Dendritic cell treated with granulocyte-macrophage colony-stimulating factor and Interleukin-4, amounts not matched to agents 40 ng/mL and 50 ng/mL, for 4 days (primary cell): Measurements from ENCODE around the gene KLHDC7B.

Source experiments
- H3K27ac Mint-ChIP-seq: one replicate; pipeline ENCODE4 v1.8.0; 2022; ENCODE audit warnings: mild to moderate bottlenecking, mixed read lengths
- H3K27me3 Mint-ChIP-seq: one replicate; pipeline ENCODE4 v1.8.0; 2022; ENCODE audit warnings: mild to moderate bottlenecking, mixed read lengths
- H3K36me3 Mint-ChIP-seq: one replicate; pipeline ENCODE4 v1.8.0; 2022; ENCODE audit warnings: low read depth, mixed read lengths
- H3K4me1 Mint-ChIP-seq: one replicate; pipeline ENCODE4 v1.8.0; 2022; ENCODE audit warnings: low read depth, mixed read lengths
- H3K4me3 Mint-ChIP-seq: one replicate; pipeline ENCODE4 v1.8.0; 2022; ENCODE audit warnings: mild to moderate bottlenecking, moderate library complexity, mixed read lengths
- H3K9me3 Mint-ChIP-seq: one replicate; pipeline ENCODE4 v1.8.0; 2022; ENCODE audit warnings: mixed read lengths
- intact Hi-C: fragments of 100-400 bp; cut with micrococcal nuclease; formaldehyde crosslinking; loops from one replicate; pipeline ENCODE4 v1.15.0; 2022

KLHDC7B gene

GRCh38 chr22:50542416-50542927 lies 3.2 kb upstream of the KLHDC7B start:
- peak overlapping the region; percentile 70 for H3K4me3 Mint-ChIP-seq
- H3K9me3 Mint-ChIP-seq, result no peaks in the 10 kb centered on the region
- intact Hi-C loops, result loop anchor here (1.0 kb wide), 1 partner anchor 10 kb away; no protein-coding TSS in a partner anchor
- H3K27ac Mint-ChIP-seq, result peak overlapping the region; percentile 95
- H3K27me3 Mint-ChIP-seq, result peaks cover 10% of the 10 kb centered on the region
- H3K4me1 Mint-ChIP-seq, result peaks cover 53% of the 10 kb centered on the region
- H3K36me3 Mint-ChIP-seq, result peaks cover 18% of the 10 kb centered on the region

GRCh38 chr22:50544078-50544745 lies 1.5 kb upstream of the KLHDC7B start:
- peaks cover 42% of the 10 kb centered on the region for H3K4me1 Mint-ChIP-seq
- intact Hi-C loops, result loop anchor here (1.0 to 2.0 kb wide), 3 partner anchors 17 to 77 kb away; partner anchors contain the start of gene SYCE3

DNA sequence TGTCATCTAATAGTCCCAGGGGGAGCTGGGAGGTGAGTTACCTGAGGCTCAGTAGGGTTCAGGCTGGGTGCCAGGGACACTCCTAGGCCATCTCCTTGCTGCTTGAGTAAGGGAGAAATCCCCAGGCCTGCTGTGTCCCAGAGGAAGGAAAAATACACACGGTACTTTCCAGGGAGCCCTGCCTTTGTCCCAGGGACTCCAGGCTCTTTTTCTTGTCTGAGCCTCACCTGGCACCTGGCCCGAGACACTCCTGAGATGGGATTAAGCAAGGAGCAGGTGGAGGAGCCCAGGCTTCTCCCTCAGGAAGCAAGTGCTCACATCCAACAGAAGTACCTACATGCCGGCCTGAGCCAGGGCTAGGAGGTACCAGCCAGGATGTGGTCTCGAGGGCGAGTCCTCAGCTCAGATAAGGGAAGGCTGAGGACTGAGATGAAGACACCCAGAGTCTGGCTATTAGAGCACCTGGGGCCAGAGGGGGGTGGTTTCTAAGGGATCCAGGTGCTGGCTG lies 899 bp upstream of the KLHDC7B start:
- intact Hi-C loops, result loop anchor here (1.0 to 2.0 kb wide), 3 partner anchors 18 to 76 kb away; partner anchors contain the start of gene SYCE3
- no peak overlapping the region for H3K4me3 Mint-ChIP-seq
- H3K27ac Mint-ChIP-seq, result peak overlapping the region; percentile 95
- H3K27me3 Mint-ChIP-seq, result peaks cover 25% of the 10 kb centered on the region
- peaks cover 45% of the 10 kb centered on the region for H3K4me1 Mint-ChIP-seq
- H3K9me3 Mint-ChIP-seq, result no peaks in the 10 kb centered on the region
- peaks cover 8% of the 10 kb centered on the region for H3K36me3 Mint-ChIP-seq

More at GRCh38 chr22:50544078-50544745, 1.5 kb upstream of the KLHDC7B start:
- Mint-ChIP-seq H3K27ac (peak overlapping the region; percentile 95), H3K27me3 (peaks cover 20% of the 10 kb centered on the region), H3K9me3 (no peaks in the 10 kb centered on the region), H3K36me3 (peaks cover 8% of the 10 kb centered on the region), H3K4me3 (peak overlapping the region; percentile 60)

DNA sequence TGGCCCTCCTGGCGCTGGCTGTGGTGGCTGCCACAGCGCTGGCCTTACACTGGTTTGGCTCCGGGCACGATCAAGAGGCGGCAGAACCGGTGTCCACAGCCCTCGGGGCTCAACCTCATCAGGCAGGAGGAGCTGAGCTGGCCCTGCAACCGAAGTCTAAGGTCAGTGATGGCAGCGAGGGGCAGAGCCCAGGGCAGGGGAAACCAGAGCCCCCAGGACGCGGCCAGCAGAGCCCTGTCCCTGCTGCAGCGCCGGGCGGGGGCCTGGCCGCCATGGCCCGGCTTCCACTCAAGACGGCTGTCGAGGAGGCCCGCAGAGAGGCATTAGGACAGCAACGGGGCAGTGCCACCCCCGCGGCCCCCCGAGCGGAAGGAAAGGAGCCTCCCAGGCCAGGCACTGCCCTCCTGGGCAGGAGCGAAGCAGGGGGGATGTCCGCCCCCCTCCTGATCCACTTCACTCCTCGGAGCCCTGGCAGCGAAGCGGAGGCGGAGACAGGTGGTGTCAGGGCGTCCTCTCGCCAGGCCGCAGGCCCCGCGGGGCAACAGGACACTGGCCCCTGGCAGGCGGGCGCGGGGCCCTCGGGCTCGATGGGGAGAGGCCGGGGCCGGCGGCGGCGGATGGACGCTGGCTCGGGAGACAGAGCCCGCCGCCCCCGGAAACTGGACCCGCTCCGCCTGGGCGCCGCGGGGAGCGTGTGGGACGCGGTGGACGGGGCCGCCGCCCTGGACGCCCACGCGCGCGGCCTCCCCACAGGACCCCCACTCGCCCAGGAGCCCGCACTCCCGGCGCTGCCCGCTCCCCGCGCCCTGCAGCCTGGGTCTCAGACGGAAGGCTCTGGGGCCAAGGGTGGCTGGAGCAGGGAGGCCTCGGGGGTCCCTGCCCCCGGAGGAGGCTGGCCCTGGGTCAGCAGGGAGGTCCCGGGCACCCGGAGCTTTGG lies 895 bp downstream of the KLHDC7B start:
- no peak overlapping the region for H3K4me3 Mint-ChIP-seq
- H3K27ac Mint-ChIP-seq, result peak overlapping the region; percentile 95
- H3K27me3 Mint-ChIP-seq, result peaks cover 27% of the 10 kb centered on the region
- peaks cover 8% of the 10 kb centered on the region for H3K36me3 Mint-ChIP-seq
- H3K4me1 Mint-ChIP-seq, result peaks cover 46% of the 10 kb centered on the region
- intact Hi-C loops, result no loop called here
- no peaks in the 10 kb centered on the region for H3K9me3 Mint-ChIP-seq

- H3K4me1 Mint-ChIP-seq, result peaks cover 44% of the 10 kb centered on the region
- peak overlapping the region; percentile 64 for H3K27ac Mint-ChIP-seq
- H3K9me3 Mint-ChIP-seq, result no peaks in the 10 kb centered on the region
- peak overlapping the region; percentile 44 for H3K4me3 Mint-ChIP-seq
- H3K36me3 Mint-ChIP-seq, result peaks cover 5% of the 10 kb centered on the region
- intact Hi-C loops, result no loop called here
- H3K27me3 Mint-ChIP-seq, result peaks cover 27% of the 10 kb centered on the region
These were observed 1.7 kb downstream of the KLHDC7B start for GRCh38 chr22:50547263-50547985.

DNA sequence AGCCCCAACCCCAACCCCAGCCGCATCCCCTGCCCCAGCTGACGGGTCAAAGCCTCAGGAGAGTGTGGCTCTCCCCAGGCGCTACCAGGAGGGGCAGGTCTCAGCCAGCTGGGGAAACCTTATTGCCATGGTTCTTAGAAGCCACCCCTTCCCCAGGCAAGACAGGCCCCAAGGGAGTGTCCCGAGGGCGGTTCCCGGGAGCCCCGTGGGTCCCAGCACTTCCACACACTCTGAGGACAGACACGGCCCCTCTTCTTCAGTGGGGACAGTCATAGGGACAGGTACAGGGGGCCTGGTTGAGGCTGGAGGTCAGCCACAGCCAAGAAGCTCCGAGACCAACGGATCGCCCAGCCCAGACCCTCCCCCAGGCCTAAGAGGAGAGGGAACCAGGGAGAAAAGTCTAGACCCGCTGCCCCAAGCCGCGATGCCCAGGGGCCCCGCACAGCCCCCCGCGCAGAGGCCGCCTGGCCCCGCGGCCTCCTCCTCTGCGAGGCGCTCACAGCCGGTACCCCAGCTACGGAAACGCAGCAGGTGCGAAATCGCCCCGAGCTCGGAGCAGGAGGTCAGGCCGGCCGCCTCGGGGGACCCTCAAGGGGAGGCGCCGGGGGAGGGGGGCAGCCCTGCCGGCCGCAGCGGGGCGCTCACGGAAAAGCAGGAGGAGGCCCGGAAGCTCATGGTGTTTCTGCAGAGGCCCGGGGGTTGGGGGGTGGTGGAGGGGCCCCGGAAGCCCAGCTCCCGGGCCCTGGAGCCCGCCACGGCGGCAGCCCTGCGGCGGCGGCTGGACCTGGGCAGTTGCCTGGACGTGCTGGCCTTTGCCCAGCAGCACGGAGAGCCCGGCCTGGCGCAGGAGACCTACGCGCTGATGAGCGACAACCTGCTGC lies 2.6 kb downstream of the KLHDC7B start:
- intact Hi-C loops, result no loop called here
- peak overlapping the region; percentile 34 for H3K4me3 Mint-ChIP-seq
- H3K9me3 Mint-ChIP-seq, result no peaks in the 10 kb centered on the region
- no peaks in the 10 kb centered on the region for H3K36me3 Mint-ChIP-seq
- H3K4me1 Mint-ChIP-seq, result peaks cover 39% of the 10 kb centered on the region
- peaks cover 27% of the 10 kb centered on the region for H3K27me3 Mint-ChIP-seq
- peak overlapping the region; percentile 64 for H3K27ac Mint-ChIP-seq

DNA sequence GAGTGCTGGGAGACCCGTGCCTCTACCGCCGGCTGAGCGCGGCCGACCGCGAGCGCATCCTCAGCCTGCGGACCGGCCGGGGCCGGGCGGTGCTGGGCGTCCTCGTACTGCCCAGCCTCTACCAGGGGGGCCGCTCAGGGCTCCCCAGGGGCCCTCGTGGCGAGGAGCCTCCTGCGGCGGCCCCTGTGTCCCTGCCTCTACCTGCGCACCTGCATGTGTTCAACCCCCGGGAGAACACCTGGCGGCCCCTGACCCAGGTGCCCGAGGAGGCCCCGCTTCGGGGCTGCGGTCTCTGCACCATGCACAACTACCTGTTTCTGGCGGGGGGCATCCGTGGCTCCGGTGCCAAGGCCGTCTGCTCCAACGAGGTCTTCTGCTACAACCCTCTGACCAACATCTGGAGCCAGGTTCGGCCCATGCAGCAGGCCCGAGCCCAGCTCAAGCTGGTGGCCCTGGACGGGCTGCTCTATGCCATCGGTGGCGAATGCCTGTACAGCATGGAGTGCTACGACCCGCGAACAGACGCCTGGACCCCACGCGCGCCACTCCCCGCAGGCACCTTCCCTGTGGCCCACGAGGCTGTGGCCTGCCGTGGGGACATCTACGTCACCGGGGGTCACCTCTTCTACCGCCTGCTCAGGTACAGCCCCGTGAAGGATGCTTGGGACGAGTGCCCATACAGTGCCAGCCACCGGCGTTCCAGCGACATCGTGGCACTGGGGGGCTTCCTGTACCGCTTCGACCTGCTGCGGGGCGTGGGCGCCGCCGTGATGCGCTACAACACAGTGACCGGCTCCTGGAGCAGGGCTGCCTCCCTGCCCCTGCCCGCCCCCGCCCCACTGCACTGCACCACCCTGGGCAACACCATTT lies 3.5 kb downstream of the KLHDC7B start:
- intact Hi-C loops, result no loop called here
- peaks cover 27% of the 10 kb centered on the region for H3K27me3 Mint-ChIP-seq
- no peaks in the 10 kb centered on the region for H3K36me3 Mint-ChIP-seq
- H3K4me1 Mint-ChIP-seq, result peaks cover 39% of the 10 kb centered on the region
- peak overlapping the region; percentile 57 for H3K4me3 Mint-ChIP-seq
- no peaks in the 10 kb centered on the region for H3K9me3 Mint-ChIP-seq
- peak overlapping the region; percentile 76 for H3K27ac Mint-ChIP-seq

DNA sequence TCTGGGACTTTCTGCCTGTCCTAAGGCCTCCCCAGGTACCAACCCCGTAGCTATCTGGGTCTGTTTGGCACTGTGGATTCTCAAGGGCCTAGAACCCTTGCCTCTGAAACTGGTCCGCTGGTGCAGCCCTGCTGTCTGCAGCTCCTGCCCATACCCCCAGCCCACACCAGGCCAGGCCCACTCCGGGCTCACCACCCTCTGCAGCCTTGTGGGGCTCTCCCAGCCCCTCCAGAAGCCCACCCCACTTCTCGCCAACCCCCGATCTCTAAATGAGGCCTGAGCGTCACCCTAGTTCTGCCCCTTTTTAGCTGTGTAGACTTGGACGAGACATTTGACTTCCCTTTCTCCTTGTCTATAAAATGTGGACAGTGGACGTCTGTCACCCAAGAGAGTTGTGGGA lies 4.7 kb downstream of the KLHDC7B start:
- Mint-ChIP-seq H3K4me3 (no peak overlapping the region), H3K36me3 (no peaks in the 10 kb centered on the region), H3K27me3 (peaks cover 26% of the 10 kb centered on the region), H3K9me3 (no peaks in the 10 kb centered on the region), H3K27ac (no peak overlapping the region), H3K4me1 (peaks cover 28% of the 10 kb centered on the region)
- intact Hi-C loops, result no loop called here

- Mint-ChIP-seq H3K27me3 (peaks cover 24% of the 10 kb centered on the region), H3K4me1 (peaks cover 25% of the 10 kb centered on the region), H3K27ac (no peak overlapping the region), H3K9me3 (no peaks in the 10 kb centered on the region), H3K4me3 (no peak overlapping the region), H3K36me3 (no peaks in the 10 kb centered on the region)
- intact Hi-C loops, result no loop called here
These were observed 5.6 kb downstream of the KLHDC7B start for GRCh38 chr22:50551160-50551752.

- Mint-ChIP-seq H3K27ac (no peak overlapping the region), H3K36me3 (no peaks in the 10 kb centered on the region), H3K9me3 (no peaks in the 10 kb centered on the region), H3K4me3 (no peak overlapping the region), H3K27me3 (peaks cover 11% of the 10 kb centered on the region), H3K4me1 (peaks cover 20% of the 10 kb centered on the region)
- intact Hi-C loops, result no loop called here
These were observed 7.6 kb downstream of the KLHDC7B start for GRCh38 chr22:50553310-50553709.

- Mint-ChIP-seq H3K27me3 (peaks cover 2% of the 10 kb centered on the region), H3K4me3 (no peak overlapping the region), H3K36me3 (no peaks in the 10 kb centered on the region), H3K9me3 (no peaks in the 10 kb centered on the region), H3K4me1 (peaks cover 5% of the 10 kb centered on the region), H3K27ac (no peak overlapping the region)
- intact Hi-C loops, result no loop called here
These were observed 11.0 kb downstream of the KLHDC7B start for GRCh38 chr22:50556703-50557102.

DNA sequence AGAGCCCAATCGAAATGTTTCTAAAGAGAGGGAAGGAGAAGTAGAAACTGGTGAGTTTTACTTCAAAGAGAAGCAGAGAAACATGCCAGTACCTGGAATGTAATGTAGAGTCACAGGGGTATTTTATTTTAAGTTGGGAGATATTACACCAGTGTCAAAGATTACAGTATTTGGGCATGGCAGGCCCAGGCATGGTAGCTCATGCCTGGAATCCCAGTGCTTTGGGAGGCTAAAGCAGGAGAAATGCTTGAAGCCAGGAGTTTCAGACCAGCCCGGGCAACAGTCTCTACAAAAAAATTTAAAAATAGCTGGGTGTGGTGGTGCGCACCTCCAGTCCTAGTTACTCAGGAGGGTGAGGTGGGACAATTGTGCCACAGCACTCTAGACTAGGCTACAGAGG lies 14.3 kb downstream of the KLHDC7B start:
- Mint-ChIP-seq H3K36me3 (no peaks in the 10 kb centered on the region), H3K4me1 (peaks cover 17% of the 10 kb centered on the region), H3K27me3 (peaks cover 14% of the 10 kb centered on the region), H3K9me3 (no peaks in the 10 kb centered on the region), H3K4me3 (no peak overlapping the region), H3K27ac (no peak overlapping the region)
- intact Hi-C loops, result no loop called here
